MM.1S (cell line): ENCODE data around the gene FEZF1.

Source experiments
- DNase-seq: peaks from one replicate; pipeline ENCODE4 v3.0.0-alpha.2; 2015
- H2AFZ ChIP-seq: fragments of 300-600 bp; sonication (generic); 2 replicates; pipeline ENCODE4 v1.6.0; 2016; ENCODE audit warnings: antibody characterized with exemption, low read length
- H3F3A ChIP-seq: fragments of 300-600 bp; sonication (generic); 2 replicates; pipeline ENCODE4 v1.6.1; 2016; ENCODE audit warnings: mild to moderate bottlenecking, antibody characterized with exemption, low read length, moderate library complexity, mixed read lengths; ENCODE audit not compliant: insufficient read depth
- H3K27ac ChIP-seq: fragments of 300-600 bp; sonication (generic); 2 replicates; pipeline ENCODE4 v1.5.1; 2016; ENCODE audit warnings: mild to moderate bottlenecking, low read length
- H3K27me3 ChIP-seq: fragments of 300-600 bp; sonication (generic); replicated peaks from 2 replicates; pipeline ENCODE4 v1.6.0; 2016; ENCODE audit warnings: low read length; ENCODE audit not compliant: insufficient read depth
- H3K36me3 ChIP-seq: fragments of 300-600 bp; sonication (generic); replicated peaks from 2 replicates; pipeline ENCODE4 v1.6.1; 2016; ENCODE audit warnings: mild to moderate bottlenecking, low read length, mixed read lengths; ENCODE audit not compliant: insufficient read depth
- H3K4me1 ChIP-seq: fragments of 300-600 bp; sonication (generic); 2 replicates; pipeline ENCODE4 v1.6.1; 2016; ENCODE audit warnings: low read length, mixed read lengths
- H3K4me2 ChIP-seq: fragments of 300-600 bp; sonication (generic); 2 replicates; pipeline ENCODE4 v1.6.0; 2016; ENCODE audit warnings: low read depth, low read length
- H3K4me3 ChIP-seq: fragments of 300-600 bp; sonication (generic); 2 replicates; pipeline ENCODE4 v1.5.1; 2016; ENCODE audit warnings: low read length, mixed read lengths
- H3K79me2 ChIP-seq: fragments of 300-600 bp; sonication (generic); 2 replicates; pipeline ENCODE4 v1.6.1; 2016; ENCODE audit warnings: mixed run types, low read length, mixed read lengths
- H3K9ac ChIP-seq: fragments of 300-600 bp; sonication (generic); 2 replicates; pipeline ENCODE4 v1.6.1; 2016; ENCODE audit warnings: low read length, mixed read lengths
- H3K9me2 ChIP-seq: fragments of 300-600 bp; sonication (generic); replicated peaks from 2 replicates; pipeline ENCODE4 v1.6.1; 2016; ENCODE audit warnings: mild to moderate bottlenecking, low read length, mixed read lengths; ENCODE audit not compliant: insufficient read depth
- H3K9me3 ChIP-seq: fragments of 300-600 bp; sonication (generic); replicated peaks from 2 replicates; pipeline ENCODE4 v1.6.1; 2016; ENCODE audit warnings: mild to moderate bottlenecking, low read length, mixed read lengths; ENCODE audit not compliant: insufficient read depth
- H4K20me1 ChIP-seq: fragments of 300-600 bp; sonication (generic); 2 replicates; pipeline ENCODE4 v1.6.1; 2016; ENCODE audit warnings: mild to moderate bottlenecking, low read length, moderate library complexity, mixed read lengths; ENCODE audit not compliant: insufficient read depth
- EZH2 ChIP-seq: fragments of 300-600 bp; sonication (generic); optimal IDR thresholded peaks from 2 replicates; pipeline ENCODE3; 2017; ENCODE audit warnings: low read depth, mild to moderate bottlenecking, antibody characterized with exemption, low read length, mixed read lengths
- EZH2phosphoT487 ChIP-seq: fragments of 300-600 bp; sonication (generic); IDR thresholded peaks from 2 replicates; pipeline ENCODE4 v1.6.1; 2018; ENCODE audit warnings: antibody characterized with exemption, low read length
- TF ChIP-seq, protein P1 (sequence below): fragments of 300-600 bp; sonication (generic); IDR thresholded peaks from 2 replicates; pipeline ENCODE4 v1.5.1; 2016; ENCODE audit warnings: antibody characterized with exemption, low read length, mixed read lengths

FEZF1 gene

DNA sequence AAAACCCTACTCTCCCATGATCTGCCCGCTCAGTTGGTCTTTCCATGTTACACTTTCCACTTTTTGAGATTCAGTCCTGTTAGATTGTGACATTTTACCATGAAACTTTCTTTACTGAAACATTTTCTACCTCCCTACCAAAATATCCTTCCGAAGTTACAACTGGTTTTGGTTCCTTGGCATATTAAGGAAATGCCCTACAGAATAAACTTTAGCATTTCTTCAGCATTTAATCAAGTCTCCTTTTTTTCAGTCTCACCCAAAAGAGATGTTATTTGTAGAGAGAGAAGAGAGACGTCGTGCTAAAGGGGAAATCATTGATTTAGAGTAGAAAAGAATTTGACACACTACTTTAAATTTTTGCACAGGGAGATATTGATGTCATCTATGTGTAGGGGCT is 9.7 kb upstream of the FEZF1 start:
- no peaks in the 10 kb centered on the region for H3K9me2 ChIP-seq
- H3K9me3 ChIP-seq = no peaks in the 10 kb centered on the region
- no peak overlapping the region for H3K4me3 ChIP-seq
- no peak overlapping the region for H2AFZ ChIP-seq
- no peaks in the 10 kb centered on the region for H4K20me1 ChIP-seq
- H3K27me3 ChIP-seq = no peaks in the 10 kb centered on the region
- peaks cover 18% of the 10 kb centered on the region for H3F3A ChIP-seq
- no peak for DNase-seq
- H3K4me1 ChIP-seq = peaks cover 6% of the 10 kb centered on the region
- H3K9ac ChIP-seq = no peak overlapping the region
- H3K79me2 ChIP-seq = peaks cover 33% of the 10 kb centered on the region
- H3K4me2 ChIP-seq = no peak overlapping the region
- H3K27ac ChIP-seq = no peak overlapping the region
- TF ChIP-seq EZH2 = no peak
- TF ChIP-seq, protein P1, sequence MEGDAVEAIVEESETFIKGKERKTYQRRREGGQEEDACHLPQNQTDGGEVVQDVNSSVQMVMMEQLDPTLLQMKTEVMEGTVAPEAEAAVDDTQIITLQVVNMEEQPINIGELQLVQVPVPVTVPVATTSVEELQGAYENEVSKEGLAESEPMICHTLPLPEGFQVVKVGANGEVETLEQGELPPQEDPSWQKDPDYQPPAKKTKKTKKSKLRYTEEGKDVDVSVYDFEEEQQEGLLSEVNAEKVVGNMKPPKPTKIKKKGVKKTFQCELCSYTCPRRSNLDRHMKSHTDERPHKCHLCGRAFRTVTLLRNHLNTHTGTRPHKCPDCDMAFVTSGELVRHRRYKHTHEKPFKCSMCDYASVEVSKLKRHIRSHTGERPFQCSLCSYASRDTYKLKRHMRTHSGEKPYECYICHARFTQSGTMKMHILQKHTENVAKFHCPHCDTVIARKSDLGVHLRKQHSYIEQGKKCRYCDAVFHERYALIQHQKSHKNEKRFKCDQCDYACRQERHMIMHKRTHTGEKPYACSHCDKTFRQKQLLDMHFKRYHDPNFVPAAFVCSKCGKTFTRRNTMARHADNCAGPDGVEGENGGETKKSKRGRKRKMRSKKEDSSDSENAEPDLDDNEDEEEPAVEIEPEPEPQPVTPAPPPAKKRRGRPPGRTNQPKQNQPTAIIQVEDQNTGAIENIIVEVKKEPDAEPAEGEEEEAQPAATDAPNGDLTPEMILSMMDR = no peak
- no peak for TF ChIP-seq EZH2phosphoT487
- no peaks in the 10 kb centered on the region for H3K36me3 ChIP-seq

DNA sequence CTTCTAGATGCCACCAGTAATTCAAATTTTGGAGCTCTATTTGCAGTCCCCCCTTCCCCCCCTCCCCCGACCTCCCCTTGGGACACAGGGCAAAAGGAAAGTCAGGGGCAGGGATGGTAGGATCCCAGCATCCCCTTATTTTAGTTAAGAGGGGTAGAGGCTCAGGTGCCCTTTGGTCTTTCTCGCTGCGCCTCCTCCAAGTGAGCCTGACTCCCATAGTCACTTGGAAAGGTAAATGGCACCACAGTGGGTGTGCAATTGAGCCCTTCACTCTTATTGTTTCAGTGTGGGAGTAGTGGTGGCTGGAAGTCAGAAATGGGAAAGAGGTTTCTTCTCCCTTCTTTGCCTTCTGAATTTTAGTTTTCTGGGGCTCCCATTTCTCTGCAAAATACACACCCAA is 8.2 kb upstream of the FEZF1 start:
- H3K4me2 ChIP-seq = no peak overlapping the region
- H3K9me2 ChIP-seq = no peaks in the 10 kb centered on the region
- H3K27ac ChIP-seq = no peak overlapping the region
- TF ChIP-seq EZH2 (no peak), EZH2phosphoT487 (no peak)
- TF ChIP-seq, protein P1 = no peak
- no peak overlapping the region for H3K9ac ChIP-seq
- H3K36me3 ChIP-seq = no peaks in the 10 kb centered on the region; the same call in 1 of the 2 replicates
- no peaks in the 10 kb centered on the region for H3K27me3 ChIP-seq
- peaks cover 48% of the 10 kb centered on the region for H3K79me2 ChIP-seq
- no peak overlapping the region for H3K4me3 ChIP-seq
- DNase-seq = no peak
- no peaks in the 10 kb centered on the region for H3K9me3 ChIP-seq
- H4K20me1 ChIP-seq = no peaks in the 10 kb centered on the region
- H2AFZ ChIP-seq = no peak overlapping the region
- H3F3A ChIP-seq = peaks cover 28% of the 10 kb centered on the region
- H3K4me1 ChIP-seq = peaks cover 6% of the 10 kb centered on the region

DNA sequence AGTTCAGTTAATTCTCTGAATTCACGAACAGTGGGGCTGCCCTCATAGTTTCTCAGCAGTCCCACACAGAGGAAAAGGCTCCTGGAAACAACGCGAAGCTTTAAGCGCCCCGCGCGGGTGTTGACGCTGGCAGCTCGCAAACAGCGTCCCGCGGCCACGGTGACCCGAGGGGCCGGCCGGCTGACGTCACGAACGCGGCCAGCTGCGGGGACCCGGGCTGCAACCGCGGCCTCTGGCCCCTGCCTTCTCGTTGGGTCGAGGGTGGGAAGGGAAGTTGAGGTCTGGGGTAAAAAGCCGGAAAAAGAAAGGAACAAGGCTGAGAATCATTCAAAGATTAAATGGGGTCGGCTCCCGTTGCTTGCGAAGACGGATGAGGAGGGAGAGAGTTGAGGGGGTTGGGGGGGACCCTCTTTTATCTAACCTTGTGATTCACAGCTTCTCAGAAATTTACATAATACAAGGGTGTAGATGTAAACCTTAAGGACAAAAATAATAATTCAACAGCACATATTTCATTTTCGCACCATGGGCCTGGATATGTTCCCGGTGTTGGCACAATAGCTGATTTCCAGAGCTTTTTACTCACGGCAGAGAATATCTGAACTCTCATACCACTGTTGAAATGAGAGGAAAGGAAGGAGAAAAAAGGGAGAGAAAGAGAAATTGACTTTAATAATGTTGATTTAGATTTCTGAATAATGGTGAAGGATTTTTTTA is 7.3 kb upstream of the FEZF1 start:
- no peak overlapping the region for H3K4me3 ChIP-seq

More for the DNA sequence above, 7.3 kb upstream of the FEZF1 start:
- H2AFZ ChIP-seq = no peak overlapping the region
- no peak overlapping the region for H3K4me2 ChIP-seq
- peaks cover 6% of the 10 kb centered on the region for H3K4me1 ChIP-seq
- no peaks in the 10 kb centered on the region for H3K9me3 ChIP-seq
- no peaks in the 10 kb centered on the region; the same call in 1 of the 2 replicates for H3K36me3 ChIP-seq
- TF ChIP-seq EZH2phosphoT487 (no peak), EZH2 (no peak)
- TF ChIP-seq, protein P1 = no peak
- DNase-seq = no peak
- no peaks in the 10 kb centered on the region for H3K27me3 ChIP-seq
- H4K20me1 ChIP-seq = no peaks in the 10 kb centered on the region
- no peak overlapping the region for H3K9ac ChIP-seq
- H3F3A ChIP-seq = peaks cover 31% of the 10 kb centered on the region
- no peaks in the 10 kb centered on the region for H3K9me2 ChIP-seq
- peaks cover 57% of the 10 kb centered on the region for H3K79me2 ChIP-seq
- no peak overlapping the region for H3K27ac ChIP-seq
